AG04450 (cell line): ENCODE measurements around the gene RNF13. TPM values are rescaled to one million over a fixed set of nuclear protein-coding genes. Genes with fewer than 3 reads are reported as not detected.
"Not testable (repeated sequence)": the region's sequence is repeated elsewhere in the genome, so short reads cannot be mapped to it uniquely, and the experiment has no call there.

Experiments used
- CTCF ChIA-PET: fragments of 300-600, 350-600 bp; formaldehyde crosslinking; extraction: SDS; loops from one replicate; lab custom pipeline; 2022; ENCODE audit warnings: antibody characterized with exemption, inconsistent platforms; lab: Charles Lee
- POLR2A ChIA-PET: fragments of 350-600 bp; formaldehyde crosslinking; extraction: SDS; loops from one replicate; lab custom pipeline; 2021; ENCODE audit warnings: antibody characterized with exemption, inconsistent platforms; lab: Yijun Ruan, JAX
- DNase-seq: peaks from one replicate; pipeline ENCODE4 v3.0.0-alpha.2; 2011; ENCODE audit warnings: low read depth, low spot score
- H3K27ac ChIP-seq: one replicate; pipeline ENCODE4 v1.5.1; 2012; ENCODE audit warnings: low read depth, low read length, control low read depth
- H3K27me3 ChIP-seq: one replicate; pipeline ENCODE4 v1.6.0; 2012; ENCODE audit warnings: low read length; ENCODE audit not compliant: control insufficient read depth, insufficient read depth
- H3K4me3 ChIP-seq: 2 replicates; pipeline ENCODE4 v1.5.1; 2011; ENCODE audit warnings: mild to moderate bottlenecking, low read depth, low read length, control low read depth
- H3K9me3 ChIP-seq: 2 replicates; pipeline ENCODE4 v1.5.1; 2012; ENCODE audit warnings: low read length; ENCODE audit not compliant: control insufficient read depth, insufficient read depth
- polyA plus RNA-seq: library from polyadenylated mRNA; depleted of rRNA; stranded (reverse); fragments of >200 nt; gene quantifications from 2 replicates; pipeline ENCODE4 v1.2.3, GENCODE V29; 2011
- TF ChIP-seq, protein P1 (sequence below): IDR thresholded peaks from 2 replicates; pipeline ENCODE4 v1.5.1; 2011; ENCODE audit warnings: low read depth, low read length, control low read depth, inconsistent platforms

The RNF13 gene
- polyA plus RNA-seq, 1 experiment: 46.3 TPM

GRCh38 chr3:149933008-149933407 is 120.0 kb downstream of the RNF13 start:
- DNase-seq: no peak
- POLR2A ChIA-PET: no interaction called here
- Histone ChIP-seq H3K27ac (no peak overlapping the region), H3K9me3 (peaks cover 4% of the 10 kb centered on the region; the same call in 1 of the 2 replicates), H3K27me3 (no peaks in the 10 kb centered on the region), H3K4me3 (no peak overlapping the region)
- CTCF ChIA-PET: no interaction called here
- TF ChIP-seq, protein P1, sequence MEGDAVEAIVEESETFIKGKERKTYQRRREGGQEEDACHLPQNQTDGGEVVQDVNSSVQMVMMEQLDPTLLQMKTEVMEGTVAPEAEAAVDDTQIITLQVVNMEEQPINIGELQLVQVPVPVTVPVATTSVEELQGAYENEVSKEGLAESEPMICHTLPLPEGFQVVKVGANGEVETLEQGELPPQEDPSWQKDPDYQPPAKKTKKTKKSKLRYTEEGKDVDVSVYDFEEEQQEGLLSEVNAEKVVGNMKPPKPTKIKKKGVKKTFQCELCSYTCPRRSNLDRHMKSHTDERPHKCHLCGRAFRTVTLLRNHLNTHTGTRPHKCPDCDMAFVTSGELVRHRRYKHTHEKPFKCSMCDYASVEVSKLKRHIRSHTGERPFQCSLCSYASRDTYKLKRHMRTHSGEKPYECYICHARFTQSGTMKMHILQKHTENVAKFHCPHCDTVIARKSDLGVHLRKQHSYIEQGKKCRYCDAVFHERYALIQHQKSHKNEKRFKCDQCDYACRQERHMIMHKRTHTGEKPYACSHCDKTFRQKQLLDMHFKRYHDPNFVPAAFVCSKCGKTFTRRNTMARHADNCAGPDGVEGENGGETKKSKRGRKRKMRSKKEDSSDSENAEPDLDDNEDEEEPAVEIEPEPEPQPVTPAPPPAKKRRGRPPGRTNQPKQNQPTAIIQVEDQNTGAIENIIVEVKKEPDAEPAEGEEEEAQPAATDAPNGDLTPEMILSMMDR: no peak

GRCh38 chr3:149933858-149934257 is 120.8 kb downstream of the RNF13 start:
- no peak for DNase-seq
- POLR2A ChIA-PET: no interaction called here

DNA sequence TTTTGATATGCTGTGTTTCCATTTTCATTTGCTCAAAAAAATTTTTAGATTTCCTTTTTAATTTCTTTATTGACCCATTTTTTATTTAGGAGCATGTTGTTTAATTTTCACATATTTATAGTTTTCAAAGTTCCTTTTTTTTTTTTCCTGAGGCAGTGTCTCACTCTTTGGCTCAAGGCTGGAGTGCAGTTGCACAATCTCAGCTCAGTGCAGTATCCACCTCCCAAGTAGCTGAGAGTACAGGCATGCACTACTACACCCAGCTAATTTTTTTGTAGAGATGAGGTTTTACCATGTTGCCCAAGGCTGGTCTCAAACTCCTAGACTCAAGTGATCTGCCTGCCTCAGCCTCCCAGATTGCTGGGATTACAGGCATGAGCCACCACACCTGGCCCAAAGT is 121.5 kb downstream of the RNF13 start:
- DNase-seq: peak; percentile 47
- H3K9me3 ChIP-seq: peaks cover 4% of the 10 kb centered on the region; the same call in 1 of the 2 replicates
- TF ChIP-seq, protein P1: no peak
- H3K27me3 ChIP-seq: no peaks in the 10 kb centered on the region
- ChIA-PET CTCF (interaction anchor here (1.0 to 4.0 kb wide), 5 partner anchors 33 to 289 kb away, joined by 3 to 38 read pairs (median 3); no protein-coding TSS in a partner anchor), POLR2A (no interaction called here)
- H3K27ac ChIP-seq: no peak overlapping the region
- no peak overlapping the region for H3K4me3 ChIP-seq

More at GRCh38 chr3:149933858-149934257, 120.8 kb downstream of the RNF13 start:
- H3K27me3 ChIP-seq: no peaks in the 10 kb centered on the region
- H3K27ac ChIP-seq: no peak overlapping the region
- TF ChIP-seq, protein P1: no peak
- peaks cover 4% of the 10 kb centered on the region; the same call in 1 of the 2 replicates for H3K9me3 ChIP-seq
- CTCF ChIA-PET: interaction anchor here (1.0 kb wide), 1 partner anchor 34 kb away, joined by 3 read pairs; no protein-coding TSS in a partner anchor
- H3K4me3 ChIP-seq: no peak overlapping the region

GRCh38 chr3:149936812-149937230 is 123.8 kb downstream of the RNF13 start:
- TF ChIP-seq, protein P1: peak; percentile 84
- Histone ChIP-seq H3K4me3 (no peak overlapping the region), H3K27me3 (no peaks in the 10 kb centered on the region), H3K27ac (no peak overlapping the region), H3K9me3 (peaks cover 4% of the 10 kb centered on the region; the same call in 1 of the 2 replicates)
- POLR2A ChIA-PET: no interaction called here
- no peak for DNase-seq
- CTCF ChIA-PET: interaction anchor here (0.5 to 4.0 kb wide), 31 partner anchors 12 to 592 kb away, joined by 3 to 38 read pairs (median 4); partner anchors contain the start of genes PFN2 and TSC22D2

- CTCF ChIA-PET: interaction anchor here (1.6 to 4.0 kb wide), 4 partner anchors 12 to 281 kb away, joined by 7 to 38 read pairs (median 26); no protein-coding TSS in a partner anchor
- DNase-seq, POLR2A ChIA-PET: not testable (repeated sequence)
These were observed 125.5 kb downstream of the RNF13 start for GRCh38 chr3:149938392-149939055.

More at GRCh38 chr3:149938392-149939055, 125.5 kb downstream of the RNF13 start:
- H3K27me3 ChIP-seq, H3K9me3 ChIP-seq, H3K27ac ChIP-seq, H3K4me3 ChIP-seq: not testable (repeated sequence)
